ENCODE results near the gene KDELR1. TPM values are rescaled to one million over a fixed set of nuclear protein-coding genes. Genes with fewer than 3 reads are reported as not detected.

KDELR1 gene
- total RNA-seq, 1 experiment from 2014 or later = 113 TPM

DNA sequence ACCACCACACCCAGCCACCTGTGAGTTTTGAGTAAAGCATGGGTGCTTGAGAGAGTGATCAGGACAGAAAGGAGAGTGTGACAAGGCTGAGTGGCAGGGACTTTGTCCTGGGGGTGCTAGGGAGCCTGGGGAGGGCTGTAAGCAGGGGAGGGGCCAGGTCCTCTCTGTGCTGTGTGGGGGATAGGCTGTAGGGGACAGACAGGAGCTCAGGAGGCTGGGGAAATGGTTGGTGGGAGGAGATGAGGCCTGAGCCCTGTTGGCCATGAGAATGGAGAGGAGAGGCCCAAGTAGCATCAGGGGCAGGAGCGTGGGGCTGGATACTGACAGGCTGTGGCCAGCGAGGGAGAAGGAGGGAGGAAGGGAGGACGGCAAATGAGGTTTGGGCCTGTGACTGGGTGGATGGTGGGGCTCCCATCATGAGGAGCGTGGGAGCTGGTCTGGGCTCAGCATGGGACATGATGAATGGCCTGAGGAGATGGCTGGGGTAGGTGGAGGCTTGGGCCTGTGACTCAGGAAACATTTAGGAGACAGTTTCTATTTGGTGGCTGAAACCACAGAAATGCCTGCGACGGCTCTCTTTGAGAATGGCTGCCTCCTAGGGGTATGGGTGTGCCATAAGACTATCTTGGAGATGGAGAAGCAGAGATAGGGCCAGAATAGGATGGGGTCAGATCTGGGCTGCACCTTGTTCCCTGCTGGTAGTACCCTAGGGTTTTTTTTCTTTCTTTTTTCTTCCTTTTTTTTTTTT, 27.1 kb upstream of the KDELR1 start:
- ChIA-PET POLR2A (no interaction called here), CTCF (interaction anchor here (0.6 to 0.7 kb wide), 2 partner anchors 579 to 703 kb away, joined by 3 read pairs; no protein-coding TSS in a partner anchor)
- Mint-ChIP-seq H3K36me3 (ENCODE audit: insufficient read depth, unreplicated experiment) (no peaks in the 10 kb centered on the region), H3K27me3 (ENCODE audit: insufficient read depth, unreplicated experiment) (no peaks in the 10 kb centered on the region), H3K27ac (ENCODE audit: low read depth, unreplicated experiment) (no peak overlapping the region), H3K9me3 (ENCODE audit: unreplicated experiment) (no peaks in the 10 kb centered on the region), H3K4me1 (ENCODE audit: insufficient read depth, unreplicated experiment) (peaks cover 17% of the 10 kb centered on the region), H3K4me3 (ENCODE audit: unreplicated experiment) (no peak overlapping the region)
- DNase-seq (ENCODE audit: unreplicated experiment) = peak; percentile 39
- TF ChIP-seq, protein P1, sequence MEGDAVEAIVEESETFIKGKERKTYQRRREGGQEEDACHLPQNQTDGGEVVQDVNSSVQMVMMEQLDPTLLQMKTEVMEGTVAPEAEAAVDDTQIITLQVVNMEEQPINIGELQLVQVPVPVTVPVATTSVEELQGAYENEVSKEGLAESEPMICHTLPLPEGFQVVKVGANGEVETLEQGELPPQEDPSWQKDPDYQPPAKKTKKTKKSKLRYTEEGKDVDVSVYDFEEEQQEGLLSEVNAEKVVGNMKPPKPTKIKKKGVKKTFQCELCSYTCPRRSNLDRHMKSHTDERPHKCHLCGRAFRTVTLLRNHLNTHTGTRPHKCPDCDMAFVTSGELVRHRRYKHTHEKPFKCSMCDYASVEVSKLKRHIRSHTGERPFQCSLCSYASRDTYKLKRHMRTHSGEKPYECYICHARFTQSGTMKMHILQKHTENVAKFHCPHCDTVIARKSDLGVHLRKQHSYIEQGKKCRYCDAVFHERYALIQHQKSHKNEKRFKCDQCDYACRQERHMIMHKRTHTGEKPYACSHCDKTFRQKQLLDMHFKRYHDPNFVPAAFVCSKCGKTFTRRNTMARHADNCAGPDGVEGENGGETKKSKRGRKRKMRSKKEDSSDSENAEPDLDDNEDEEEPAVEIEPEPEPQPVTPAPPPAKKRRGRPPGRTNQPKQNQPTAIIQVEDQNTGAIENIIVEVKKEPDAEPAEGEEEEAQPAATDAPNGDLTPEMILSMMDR (IDR thresholded peaks at IDR 0.05; ENCODE audit: unreplicated experiment) = no peak
- intact Hi-C loops (cut with micrococcal nuclease) = no loop called here
- BruUV-seq (replicated peaks) = no TSS peak

DNA sequence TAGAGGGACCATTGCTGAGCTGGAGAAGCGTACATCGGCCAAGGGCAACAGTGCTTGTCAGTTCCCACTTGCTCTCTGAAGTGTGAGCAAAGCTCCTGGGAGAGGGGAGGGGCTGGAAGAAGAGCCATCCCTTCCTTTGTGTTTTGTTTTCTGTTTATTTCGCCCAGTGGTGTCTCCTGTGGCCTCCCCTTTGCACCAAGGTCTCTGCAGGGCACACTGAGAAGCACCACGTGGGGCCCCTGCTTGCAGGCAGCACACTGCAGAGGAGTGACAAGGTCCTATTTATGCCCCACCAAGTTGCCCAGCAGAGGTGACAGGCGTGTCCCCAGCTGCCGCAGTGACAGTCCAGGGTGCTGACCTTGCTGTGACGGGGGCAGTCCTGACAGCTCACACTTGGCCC, 26.1 kb upstream of the KDELR1 start:
- intact Hi-C loops (cut with micrococcal nuclease) = no loop called here
- ChIA-PET CTCF (no interaction called here), POLR2A (interaction anchor here (0.5 to 1.0 kb wide), 2 partner anchors 16 to 26 kb away, joined by 3 read pairs; partner anchors contain the start of gene KDELR1)
- Mint-ChIP-seq H3K36me3 (ENCODE audit: insufficient read depth, unreplicated experiment) (no peaks in the 10 kb centered on the region), H3K4me3 (ENCODE audit: unreplicated experiment) (no peak overlapping the region), H3K9me3 (ENCODE audit: unreplicated experiment) (no peaks in the 10 kb centered on the region), H3K4me1 (ENCODE audit: insufficient read depth, unreplicated experiment) (peaks cover 12% of the 10 kb centered on the region), H3K27me3 (ENCODE audit: insufficient read depth, unreplicated experiment) (no peaks in the 10 kb centered on the region), H3K27ac (ENCODE audit: low read depth, unreplicated experiment) (no peak overlapping the region)
- TF ChIP-seq, protein P1 (IDR thresholded peaks at IDR 0.05; ENCODE audit: unreplicated experiment) = no peak
- DNase-seq (ENCODE audit: unreplicated experiment) = no peak
- BruUV-seq (replicated peaks) = no TSS peak

DNA sequence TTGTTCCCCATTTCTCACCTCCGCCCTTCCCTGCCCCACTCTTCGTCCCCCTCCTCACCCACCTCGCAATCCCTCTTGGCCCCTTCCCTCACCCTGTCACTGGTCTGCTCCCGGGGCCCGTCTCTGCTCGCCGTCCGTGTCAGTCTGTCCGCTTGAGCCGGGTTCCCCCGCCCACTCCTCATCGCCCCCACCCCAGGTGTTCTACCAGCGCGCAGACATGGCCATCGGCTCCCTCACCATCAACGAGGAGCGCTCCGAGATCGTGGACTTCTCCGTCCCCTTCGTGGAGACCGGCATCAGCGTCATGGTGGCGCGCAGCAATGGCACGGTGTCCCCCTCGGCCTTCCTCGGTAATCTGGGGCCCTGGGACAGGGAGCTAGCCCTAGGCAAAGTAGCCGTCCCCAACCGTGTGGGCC, 24.5 kb upstream of the KDELR1 start:
- TF ChIP-seq, protein P1 (IDR thresholded peaks at IDR 0.05; ENCODE audit: unreplicated experiment) = no peak
- Mint-ChIP-seq H3K27me3 (ENCODE audit: insufficient read depth, unreplicated experiment) (no peaks in the 10 kb centered on the region), H3K27ac (ENCODE audit: low read depth, unreplicated experiment) (no peak overlapping the region), H3K36me3 (ENCODE audit: insufficient read depth, unreplicated experiment) (peaks cover under 1% of the 10 kb centered on the region), H3K4me1 (ENCODE audit: insufficient read depth, unreplicated experiment) (peaks cover 7% of the 10 kb centered on the region), H3K9me3 (ENCODE audit: unreplicated experiment) (no peaks in the 10 kb centered on the region), H3K4me3 (ENCODE audit: unreplicated experiment) (no peak overlapping the region)
- CTCF ChIA-PET = interaction anchor here (1.3 kb wide), 1 partner anchor 24 kb away, joined by 3 read pairs; the partner anchor contains the start of gene KDELR1
- POLR2A ChIA-PET = no interaction called here
- intact Hi-C loops (cut with micrococcal nuclease) = no loop called here
- no peak for DNase-seq (ENCODE audit: unreplicated experiment)
- BruUV-seq (replicated peaks) = no TSS peak

- peak; percentile 85 for DNase-seq (ENCODE audit: unreplicated experiment)
- intact Hi-C loops (cut with micrococcal nuclease) = no loop called here
- no peaks in the 10 kb centered on the region for H3K9me3 Mint-ChIP-seq (ENCODE audit: unreplicated experiment)
- no TSS peak for BruUV-seq (replicated peaks)
- H3K27ac Mint-ChIP-seq (ENCODE audit: low read depth, unreplicated experiment) = no peak overlapping the region
- ChIA-PET POLR2A (no interaction called here), CTCF (no interaction called here)
- H3K4me1 Mint-ChIP-seq (ENCODE audit: insufficient read depth, unreplicated experiment) = peaks cover 7% of the 10 kb centered on the region
- TF ChIP-seq, protein P1 (IDR thresholded peaks at IDR 0.05; ENCODE audit: unreplicated experiment) = no peak
- H3K27me3 Mint-ChIP-seq (ENCODE audit: insufficient read depth, unreplicated experiment) = no peaks in the 10 kb centered on the region
- no peak overlapping the region for H3K4me3 Mint-ChIP-seq (ENCODE audit: unreplicated experiment)
- peaks cover 5% of the 10 kb centered on the region for H3K36me3 Mint-ChIP-seq (ENCODE audit: insufficient read depth, unreplicated experiment)
Observed at GRCh38 chr19:48415395-48415794, 24.0 kb upstream of the KDELR1 start.

Measured in MCF 10A (cell line).